ENCODE measurements around the gene GNA15. TPM values are rescaled to one million over a fixed set of nuclear protein-coding genes. Genes with fewer than 3 reads are reported as not detected.

Gene GNA15
- total RNA-seq, 2 donors from 2014 or later, result not detected

GRCh38 chr19:3142781-3143337 lies 7.0 kb downstream of the GNA15 start:
- Mint-ChIP-seq H3K36me3 (ENCODE audit: low read depth) (no peaks in the 10 kb centered on the region), H3K4me3 (no peak overlapping the region), H3K27me3 (ENCODE audit: insufficient read depth) (peaks cover 1% of the 10 kb centered on the region), H3K9me3 (no peaks in the 10 kb centered on the region), H3K27ac (no peak overlapping the region), H3K4me1 (no peaks in the 10 kb centered on the region)
- Histone ChIP-seq H3K9me3 (ENCODE audit: control insufficient read depth, low read length) (no peaks in the 10 kb centered on the region), H3K4me1 (ENCODE audit: control insufficient read depth, insufficient read depth, low read length) (no peaks in the 10 kb centered on the region), H3K27me3 (ENCODE audit: control insufficient read depth, insufficient read depth, low read length, poor library complexity, severe bottlenecking) (no peaks in the 10 kb centered on the region), H3K4me3 (ENCODE audit: low read length) (no peak overlapping the region), H3K9ac (ENCODE audit: extremely low read depth, low read length, poor library complexity, severe bottlenecking) (no peak overlapping the region), H3K27ac (ENCODE audit: low read depth, low read length) (no peak overlapping the region), H3K36me3 (ENCODE audit: control insufficient read depth, insufficient read depth, low read length) (no peaks in the 10 kb centered on the region)
- no peak for TF ChIP-seq CTCF (conservative IDR thresholded peaks at IDR 0.05)
- WGBS, 2 experiments (ENCODE audit: insufficient coverage in 1 of 2, insufficient read length in 1 of 2), result 77 to 81% methylated on average over 8 to 11 of the region's 11 CpGs
- no peak for DNase-seq

- H3K4me3 Mint-ChIP-seq, result no peak overlapping the region
- no peak overlapping the region for H3K9ac ChIP-seq (ENCODE audit: extremely low read depth, low read length, poor library complexity, severe bottlenecking)
- H3K9me3 ChIP-seq (ENCODE audit: control insufficient read depth, low read length), result no peaks in the 10 kb centered on the region
- no peaks in the 10 kb centered on the region for H3K36me3 Mint-ChIP-seq (ENCODE audit: low read depth)
- H3K9me3 Mint-ChIP-seq, result no peaks in the 10 kb centered on the region
- TF ChIP-seq CTCF (conservative IDR thresholded peaks at IDR 0.05), result no peak
- no peaks in the 10 kb centered on the region for H3K36me3 ChIP-seq (ENCODE audit: control insufficient read depth, insufficient read depth, low read length)
- no peak overlapping the region for H3K27ac Mint-ChIP-seq
- no peaks in the 10 kb centered on the region for H3K4me1 Mint-ChIP-seq
- H3K27me3 ChIP-seq (ENCODE audit: control insufficient read depth, insufficient read depth, low read length, poor library complexity, severe bottlenecking), result no peaks in the 10 kb centered on the region
- WGBS, 2 experiments (ENCODE audit: insufficient coverage in 1 of 2, insufficient read length in 1 of 2), result 84 to 87% methylated on average over 9 to 20 of the region's 20 CpGs
- H3K4me1 ChIP-seq (ENCODE audit: control insufficient read depth, insufficient read depth, low read length), result no peaks in the 10 kb centered on the region
- DNase-seq, result no peak
- no peak overlapping the region for H3K27ac ChIP-seq (ENCODE audit: low read depth, low read length)
- peaks cover 1% of the 10 kb centered on the region for H3K27me3 Mint-ChIP-seq (ENCODE audit: insufficient read depth)
- no peak overlapping the region for H3K4me3 ChIP-seq (ENCODE audit: low read length)
Measured at GRCh38 chr19:3145909-3146676, 10.3 kb downstream of the GNA15 start.

GRCh38 chr19:3146677-3147100 lies 10.9 kb downstream of the GNA15 start:
- DNase-seq, result peak; percentile 90
- no peak overlapping the region for H3K9ac ChIP-seq (ENCODE audit: extremely low read depth, low read length, poor library complexity, severe bottlenecking)
- H3K4me1 ChIP-seq (ENCODE audit: control insufficient read depth, insufficient read depth, low read length), result no peaks in the 10 kb centered on the region
- H3K9me3 ChIP-seq (ENCODE audit: control insufficient read depth, low read length), result no peaks in the 10 kb centered on the region
- H3K27ac ChIP-seq (ENCODE audit: low read depth, low read length), result no peak overlapping the region
- TF ChIP-seq CTCF (conservative IDR thresholded peaks at IDR 0.05), result peak; percentile 80
- Mint-ChIP-seq H3K27ac (no peak overlapping the region), H3K9me3 (no peaks in the 10 kb centered on the region), H3K27me3 (ENCODE audit: insufficient read depth) (peaks cover 1% of the 10 kb centered on the region), H3K4me3 (no peak overlapping the region), H3K4me1 (no peaks in the 10 kb centered on the region), H3K36me3 (ENCODE audit: low read depth) (no peaks in the 10 kb centered on the region)
- 75% methylated on average over 4 to 5 of the region's 5 CpGs for WGBS, 2 experiments (ENCODE audit: insufficient coverage in 1 of 2, insufficient read length in 1 of 2)
- no peak overlapping the region for H3K4me3 ChIP-seq (ENCODE audit: low read length)
- H3K36me3 ChIP-seq (ENCODE audit: control insufficient read depth, insufficient read depth, low read length), result no peaks in the 10 kb centered on the region
- H3K27me3 ChIP-seq (ENCODE audit: control insufficient read depth, insufficient read depth, low read length, poor library complexity, severe bottlenecking), result no peaks in the 10 kb centered on the region
